Umbilical cord (tissue), 2 donors: ENCODE data around the gene ZC3H12C. TPM values are rescaled to one million over a fixed set of nuclear protein-coding genes. Genes with fewer than 3 reads are reported as not detected.

ENCODE experiments used
- DNase-seq: peaks from one replicate; pipeline ENCODE4 v3.0.0-alpha.2; 2015; ENCODE audit warnings: low spot score
- total RNA-seq: library from RNA; depleted of rRNA; stranded (reverse); fragments of >200 nt; gene quantifications from one replicate; pipeline ENCODE4 v1.2.3, GENCODE V29; 2014; ENCODE audit warnings: low replicate concordance; ENCODE audit not compliant: insufficient read depth

Gene ZC3H12C
- total RNA-seq, 1 donor from 2014 or later = 10.8 TPM

DNA sequence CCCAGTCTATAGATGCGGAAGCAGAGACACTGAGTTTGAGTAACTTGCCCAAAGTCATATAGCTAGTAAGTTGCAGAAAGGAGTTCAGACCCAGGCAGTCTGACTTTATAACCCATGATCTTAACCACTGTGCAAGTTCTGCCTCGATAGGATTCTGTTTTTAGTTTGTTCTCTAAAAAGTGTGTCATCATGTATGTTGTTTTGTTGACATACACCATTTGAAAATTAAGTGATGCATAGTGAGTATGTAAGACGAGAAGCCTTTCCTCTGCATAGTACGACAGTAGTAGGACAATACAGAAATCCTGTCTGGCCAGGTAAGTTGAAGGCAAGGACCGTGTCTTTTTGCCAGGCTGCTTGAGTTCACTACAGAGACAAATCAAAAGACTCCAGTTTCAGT, 3.3 kb downstream of the ZC3H12C start:
- DNase-seq = no peak

GRCh38 chr11:110097459-110098012, 4.3 kb downstream of the ZC3H12C start:
- no peak for DNase-seq

GRCh38 chr11:110098645-110099044, 5.5 kb downstream of the ZC3H12C start:
- DNase-seq = no peak

- no peak for DNase-seq
Observed at GRCh38 chr11:110100476-110101240, 7.5 kb downstream of the ZC3H12C start.

DNA sequence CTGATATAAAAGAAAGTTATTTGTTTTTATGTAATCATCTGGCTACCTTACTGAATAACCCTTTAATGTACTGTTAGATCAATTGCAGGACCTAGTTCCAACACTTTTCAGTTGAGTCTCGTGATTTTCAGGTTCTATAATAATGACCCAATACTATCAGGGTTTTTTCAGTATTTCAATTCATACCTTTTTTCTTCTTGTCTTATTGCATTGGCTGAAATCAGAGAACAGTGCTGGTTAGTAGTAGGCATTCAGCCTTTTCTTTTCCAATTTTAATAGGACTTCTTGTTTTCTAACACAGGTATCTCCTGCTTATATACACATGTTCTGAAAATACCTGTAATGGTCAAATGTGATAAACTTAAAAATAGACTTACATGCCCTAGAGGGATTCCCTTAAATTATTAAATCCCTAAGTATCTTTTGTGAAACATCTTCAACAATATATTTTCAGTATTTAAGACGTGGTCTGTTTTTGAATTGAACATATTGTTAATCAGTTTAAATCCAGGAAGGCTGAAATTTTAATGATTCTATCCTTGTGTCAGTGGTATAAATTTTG, 13.6 kb downstream of the ZC3H12C start:
- no peak for DNase-seq

- DNase-seq = no peak
Observed at GRCh38 chr11:110110854-110111253, 17.7 kb downstream of the ZC3H12C start.

DNA sequence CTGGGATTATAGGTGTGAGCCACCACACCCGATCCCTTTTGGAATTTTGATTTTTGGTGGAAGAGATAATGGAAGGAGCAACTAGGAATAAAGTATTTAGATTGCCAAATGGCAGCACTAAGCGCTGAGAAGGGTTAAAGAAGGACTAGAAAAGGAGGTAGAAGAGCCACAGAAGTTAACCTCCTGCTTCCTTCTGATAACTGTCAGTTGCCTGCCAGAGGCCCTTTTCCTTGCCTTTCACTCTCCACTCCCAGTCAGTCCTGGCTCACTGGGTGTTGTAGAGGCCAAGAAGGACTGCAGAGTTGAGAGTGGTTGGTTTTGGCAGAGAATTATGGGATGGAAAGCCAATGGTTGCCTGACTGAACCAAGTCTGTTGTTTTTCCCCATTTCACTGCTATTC, 19.3 kb downstream of the ZC3H12C start:
- DNase-seq = no peak

GRCh38 chr11:110113505-110113904, 20.3 kb downstream of the ZC3H12C start:
- DNase-seq = no peak

DNA sequence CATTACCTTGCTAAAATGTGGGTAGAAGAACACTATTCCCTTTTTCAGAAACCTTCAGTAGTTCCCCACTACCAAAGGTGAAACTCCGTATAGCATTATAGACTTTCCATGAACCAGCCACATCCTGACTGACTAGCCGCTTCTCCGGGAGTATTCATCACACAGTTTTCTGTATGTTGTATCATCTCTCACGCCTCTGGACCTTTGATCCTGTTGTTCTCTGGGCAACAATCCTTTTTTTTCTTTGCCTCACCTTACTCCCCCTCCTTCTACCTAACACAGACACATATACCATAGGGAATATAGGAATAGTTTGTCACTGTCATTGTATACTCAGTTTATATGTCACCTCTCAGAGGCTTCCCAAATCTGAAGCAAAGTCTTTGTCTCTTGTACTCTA, 20.8 kb downstream of the ZC3H12C start:
- DNase-seq = no peak

DNA sequence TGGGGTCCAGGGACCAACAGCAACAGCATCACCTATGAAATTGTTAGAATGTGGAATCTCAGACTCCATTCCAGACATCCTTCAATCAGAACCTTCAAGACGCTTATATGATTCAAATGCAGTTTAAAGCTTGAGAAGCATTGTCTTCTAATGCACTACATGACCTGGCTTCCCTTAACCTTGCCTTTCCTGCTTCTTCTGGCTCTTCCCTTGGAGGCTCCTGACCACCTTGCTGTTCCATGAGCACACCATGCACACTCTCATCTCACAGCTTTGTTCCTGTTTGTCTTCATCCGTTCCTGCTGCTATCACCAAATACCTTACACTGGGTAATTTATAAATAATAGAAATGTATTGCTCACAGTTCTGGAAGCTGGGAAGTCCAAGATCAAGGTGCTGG, 26.1 kb downstream of the ZC3H12C start:
- no peak for DNase-seq

DNA sequence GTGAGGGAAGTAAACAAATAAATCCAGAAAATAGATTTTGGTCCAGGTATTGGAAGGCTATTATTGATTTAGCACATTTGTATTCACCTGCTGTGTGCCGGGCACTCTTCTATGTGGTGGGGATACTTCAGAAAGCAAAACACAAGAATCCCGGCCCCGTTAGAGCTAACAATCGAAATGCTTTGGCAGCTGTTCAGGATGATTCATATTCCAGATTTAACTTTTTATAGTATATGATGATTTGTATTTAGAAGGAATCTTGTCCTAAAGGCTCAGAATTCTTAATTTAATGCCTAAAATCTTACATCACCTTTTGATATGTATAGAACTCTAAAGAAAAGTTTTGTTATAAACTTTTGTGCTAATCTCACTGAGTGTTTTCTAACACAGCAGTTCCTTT, 28.0 kb downstream of the ZC3H12C start:
- DNase-seq = peak; percentile 45

DNA sequence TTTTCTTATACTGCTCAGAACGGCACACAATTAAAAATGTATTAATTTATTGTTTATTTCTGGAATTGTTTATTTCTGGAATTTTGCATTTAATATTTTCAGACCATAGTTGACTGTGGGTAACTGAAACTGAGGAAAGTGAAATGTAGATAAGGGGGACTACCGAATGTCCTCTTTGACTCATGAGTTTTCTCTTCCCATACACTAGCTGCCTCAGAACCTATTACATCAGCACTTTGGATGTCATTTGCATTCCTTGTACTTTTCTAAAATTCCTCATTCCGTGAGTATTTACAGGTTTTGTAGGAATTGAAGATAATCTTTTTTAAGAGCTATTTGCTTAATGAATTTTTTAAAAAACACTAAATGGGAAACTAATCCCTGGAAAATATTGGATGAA, 29.8 kb downstream of the ZC3H12C start:
- no peak for DNase-seq

- no peak for DNase-seq
Observed at GRCh38 chr11:110124605-110125004, 31.4 kb downstream of the ZC3H12C start.

- no peak for DNase-seq
Observed at GRCh38 chr11:110125632-110126031, 32.4 kb downstream of the ZC3H12C start.

DNA sequence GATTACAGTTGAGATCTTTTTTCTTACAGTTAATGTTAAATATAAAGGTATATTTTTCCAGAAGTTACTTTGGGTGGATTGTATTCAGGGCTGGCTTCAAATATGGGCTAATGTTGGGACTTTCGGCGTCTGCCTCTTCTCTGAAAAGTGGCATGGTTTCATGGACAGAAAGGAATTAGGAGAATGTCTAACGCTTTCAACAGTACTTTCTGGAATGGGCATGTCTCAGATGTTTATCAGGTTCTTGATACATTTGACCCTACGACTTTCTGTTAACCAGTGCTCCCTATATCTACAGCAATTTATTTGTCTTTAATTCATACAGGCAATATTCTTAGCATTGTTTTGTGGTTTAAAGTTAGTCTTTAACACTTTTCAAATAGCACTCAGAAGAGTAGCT, 33.7 kb downstream of the ZC3H12C start:
- peak; percentile 19 for DNase-seq

DNA sequence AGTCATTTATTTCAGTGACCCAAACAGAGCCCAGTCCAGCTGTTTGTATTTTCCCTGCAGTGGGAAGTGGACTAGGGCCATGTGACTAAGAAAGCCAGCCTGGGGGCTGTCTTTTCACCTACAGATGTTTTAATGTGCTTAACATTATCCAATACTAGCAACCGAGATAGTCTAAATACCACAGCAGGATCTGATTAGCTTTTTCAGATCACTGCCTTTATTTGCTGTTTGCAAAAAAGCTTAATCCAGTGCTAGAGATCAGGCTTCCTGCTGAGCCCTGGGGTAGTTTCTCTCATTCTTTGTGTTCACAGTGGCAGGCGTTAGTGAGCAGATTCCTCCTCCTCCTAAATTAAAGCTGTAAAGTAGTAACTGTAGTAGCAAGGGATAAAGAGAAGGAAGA, 35.0 kb downstream of the ZC3H12C start:
- DNase-seq = peak; percentile 31

- no peak for DNase-seq
Observed at GRCh38 chr11:110130642-110131238, 37.5 kb downstream of the ZC3H12C start.

- DNase-seq = no peak
Observed at GRCh38 chr11:110131386-110132123, 38.4 kb downstream of the ZC3H12C start.

GRCh38 chr11:110133160-110133559, 40.0 kb downstream of the ZC3H12C start:
- DNase-seq = no peak

GRCh38 chr11:110134110-110134509, 40.9 kb downstream of the ZC3H12C start:
- DNase-seq = no peak

- no peak for DNase-seq
Observed at GRCh38 chr11:110141812-110142211, 48.6 kb downstream of the ZC3H12C start.
